ENCODE measurements around the gene LRIG1. TPM values are rescaled to one million over a fixed set of nuclear protein-coding genes. Genes with fewer than 3 reads are reported as not detected.

LRIG1 gene
- total and polyA plus RNA-seq, 10 of the 15 experiments (the other 5 are each of a cell fraction or from before 2014, with no cell fraction given): 0.84 to 16.4 (median 8.1) TPM

- ChIA-PET SMC1A (ENCODE audit: uncharacterized antibody, unreplicated experiment) (interaction anchor here (1.1 to 2.3 kb wide), 3 partner anchors 8 to 38 kb away, joined by 3 to 7 read pairs (median 3); no protein-coding TSS in a partner anchor), CTCF (interaction anchor here (0.6 to 1.5 kb wide), 3 partner anchors 15 to 342 kb away, joined by 3 to 9 read pairs (median 3); no protein-coding TSS in a partner anchor), RAD21 (ENCODE audit: unreplicated experiment) (no interaction called here), POLR2A (no interaction called here)
- BruUV-seq (replicated peaks): no TSS peak
- Histone ChIP-seq H3K79me2 (ENCODE audit: control insufficient read depth, insufficient read depth, low read length) (peaks cover 4% of the 10 kb centered on the region; the same call in 1 of the 2 replicates), H4K20me1 (ENCODE audit: control insufficient read depth, insufficient read depth) (no peaks in the 10 kb centered on the region), H3K9ac (ENCODE audit: control insufficient read depth, insufficient read depth, low read length) (no peak overlapping the region), H3K4me2 (ENCODE audit: control insufficient read depth, insufficient read depth) (no peak overlapping the region), H2AFZ (ENCODE audit: control insufficient read depth, low read depth, low read length) (no peak overlapping the region), H3K36me3 (ENCODE audit: control insufficient read depth in 2 of 2, insufficient read depth in 2 of 2, low read length in 1 of 2) (no peaks in the 10 kb centered on the region), H3K4me1 (ENCODE audit: control insufficient read depth, insufficient read depth, low read length) (peaks cover 32% of the 10 kb centered on the region), H3K27me3 (replicated peaks in 1 of 2; ENCODE audit: control insufficient read depth in 2 of 2, insufficient read depth in 2 of 2, low read length in 1 of 2) (no peaks in the 10 kb centered on the region), H3K27ac (ENCODE audit: control insufficient read depth, insufficient read depth) (no peak overlapping the region), H3K4me3 (no peak overlapping the region), H3K9me3 (replicated peaks; ENCODE audit: control insufficient read depth, insufficient read depth, low read length) (peaks cover 9% of the 10 kb centered on the region)
- intact Hi-C loops (cut with micrococcal nuclease; ENCODE audit: unreplicated experiment): loop anchor here (10.0 kb wide), 1 partner anchor 529 kb away; no protein-coding TSS in a partner anchor
- in situ Hi-C loops (cut with MboI): no loop called here
- ATAC-seq (no peak), FAIRE-seq (no peak), DNase-seq (ENCODE audit: low read depth, low spot score) (no peak)
- WGBS (ENCODE audit: insufficient coverage, insufficient replicate concordance, low lambda C conversion rate, missing lambda C conversion rate): 84% methylated on average over 9 of the region's 9 CpGs
- TF ChIP-seq, protein P1, sequence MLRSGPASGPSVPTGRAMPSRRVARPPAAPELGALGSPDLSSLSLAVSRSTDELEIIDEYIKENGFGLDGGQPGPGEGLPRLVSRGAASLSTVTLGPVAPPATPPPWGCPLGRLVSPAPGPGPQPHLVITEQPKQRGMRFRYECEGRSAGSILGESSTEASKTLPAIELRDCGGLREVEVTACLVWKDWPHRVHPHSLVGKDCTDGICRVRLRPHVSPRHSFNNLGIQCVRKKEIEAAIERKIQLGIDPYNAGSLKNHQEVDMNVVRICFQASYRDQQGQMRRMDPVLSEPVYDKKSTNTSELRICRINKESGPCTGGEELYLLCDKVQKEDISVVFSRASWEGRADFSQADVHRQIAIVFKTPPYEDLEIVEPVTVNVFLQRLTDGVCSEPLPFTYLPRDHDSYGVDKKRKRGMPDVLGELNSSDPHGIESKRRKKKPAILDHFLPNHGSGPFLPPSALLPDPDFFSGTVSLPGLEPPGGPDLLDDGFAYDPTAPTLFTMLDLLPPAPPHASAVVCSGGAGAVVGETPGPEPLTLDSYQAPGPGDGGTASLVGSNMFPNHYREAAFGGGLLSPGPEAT (IDR thresholded peaks at IDR 0.05; ENCODE audit: low read depth): no peak
- TF ChIP-seq BHLHE40 (IDR thresholded peaks at IDR 0.05; ENCODE audit: borderline replicate concordance in 1 of 2, low read depth in 2 of 2, low read length in 1 of 2): no peak
- TF ChIP-seq, protein P2, sequence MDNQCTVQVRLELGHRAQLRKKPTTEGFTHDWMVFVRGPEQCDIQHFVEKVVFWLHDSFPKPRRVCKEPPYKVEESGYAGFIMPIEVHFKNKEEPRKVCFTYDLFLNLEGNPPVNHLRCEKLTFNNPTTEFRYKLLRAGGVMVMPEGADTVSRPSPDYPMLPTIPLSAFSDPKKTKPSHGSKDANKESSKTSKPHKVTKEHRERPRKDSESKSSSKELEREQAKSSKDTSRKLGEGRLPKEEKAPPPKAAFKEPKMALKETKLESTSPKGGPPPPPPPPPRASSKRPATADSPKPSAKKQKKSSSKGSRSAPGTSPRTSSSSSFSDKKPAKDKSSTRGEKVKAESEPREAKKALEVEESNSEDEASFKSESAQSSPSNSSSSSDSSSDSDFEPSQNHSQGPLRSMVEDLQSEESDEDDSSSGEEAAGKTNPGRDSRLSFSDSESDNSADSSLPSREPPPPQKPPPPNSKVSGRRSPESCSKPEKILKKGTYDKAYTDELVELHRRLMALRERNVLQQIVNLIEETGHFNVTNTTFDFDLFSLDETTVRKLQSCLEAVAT (IDR thresholded peaks at IDR 0.05): no peak
- TF ChIP-seq USF1 (IDR thresholded peaks at IDR 0.05; ENCODE audit: borderline replicate concordance, extremely low read length, insufficient read depth, low read depth, low read length): no peak
- no peak for TF ChIP-seq MXI1 (IDR thresholded peaks at IDR 0.05; ENCODE audit: low read depth, low read length)
- TF ChIP-seq IKZF2 (IDR thresholded peaks at IDR 0.05): no peak
- no peak for TF ChIP-seq WRNIP1 (IDR thresholded peaks at IDR 0.05; ENCODE audit: borderline replicate concordance, low read depth, low read length)
- TF ChIP-seq, protein P3, sequence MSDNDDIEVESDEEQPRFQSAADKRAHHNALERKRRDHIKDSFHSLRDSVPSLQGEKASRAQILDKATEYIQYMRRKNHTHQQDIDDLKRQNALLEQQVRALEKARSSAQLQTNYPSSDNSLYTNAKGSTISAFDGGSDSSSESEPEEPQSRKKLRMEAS (IDR thresholded peaks at IDR 0.05; ENCODE audit: low read depth, low read length): no peak
- no peak for TF ChIP-seq PKNOX1 (IDR thresholded peaks at IDR 0.05)
- TF ChIP-seq FOXM1 (IDR thresholded peaks at IDR 0.05; ENCODE audit: low read depth, low read length): no peak
- no peak for TF ChIP-seq SRF (IDR thresholded peaks at IDR 0.05; ENCODE audit: low read depth in 2 of 2, low read length in 2 of 2)
- no peak for TF ChIP-seq CEBPZ (IDR thresholded peaks at IDR 0.05; ENCODE audit: low read depth, low read length)
- no peak for TF ChIP-seq POLR2AphosphoS5 (IDR thresholded peaks at IDR 0.05; ENCODE audit: low read length)
These were observed 25.3 kb downstream of the LRIG1 start for GRCh38 chr3:66475386-66476020.
